Memory B cell (primary cell): Measurements from ENCODE around the gene DUSP2.

ENCODE experiments used
- ATAC-seq: fragments of 150-1000 bp; cut with Tn5 transposase; 2 replicates; pipeline ENCODE4 v1.10.0; 2021; ENCODE audit warnings: low read depth, mild to moderate bottlenecking, moderate library complexity
- DNase-seq, 2 donors: peaks; one replicate each; pipeline ENCODE4 v3.0.0; 2022; ENCODE audit warnings: low spot score in 2 of 2
- H3K27ac Mint-ChIP-seq: one replicate; pipeline ENCODE4 v1.8.0; 2022; ENCODE audit warnings: mild to moderate bottlenecking, moderate library complexity, mixed read lengths
- H3K27me3 Mint-ChIP-seq: one replicate; pipeline ENCODE4 v1.8.0; 2022; ENCODE audit warnings: mixed read lengths
- H3K36me3 Mint-ChIP-seq: one replicate; pipeline ENCODE4 v1.8.0; 2022; ENCODE audit warnings: mild to moderate bottlenecking, mixed read lengths
- H3K4me1 Mint-ChIP-seq: one replicate; pipeline ENCODE4 v1.8.0; 2022; ENCODE audit warnings: mixed read lengths
- H3K4me3 Mint-ChIP-seq: one replicate; pipeline ENCODE4 v1.8.0; 2022; ENCODE audit warnings: mild to moderate bottlenecking, moderate library complexity, mixed read lengths
- H3K9me3 Mint-ChIP-seq: one replicate; pipeline ENCODE4 v1.8.0; 2022; ENCODE audit warnings: mixed read lengths

DUSP2 gene

GRCh38 chr2:96122391-96122790 is 22.8 kb downstream of the DUSP2 start:
- peaks cover 11% of the 10 kb centered on the region for H3K36me3 Mint-ChIP-seq
- no peaks in the 10 kb centered on the region for H3K9me3 Mint-ChIP-seq
- DNase-seq (no peak), ATAC-seq (no peak)
- peaks cover 14% of the 10 kb centered on the region for H3K4me1 Mint-ChIP-seq
- H3K4me3 Mint-ChIP-seq = no peak overlapping the region
- H3K27ac Mint-ChIP-seq = no peak overlapping the region
- peaks cover 32% of the 10 kb centered on the region for H3K27me3 Mint-ChIP-seq

DNA sequence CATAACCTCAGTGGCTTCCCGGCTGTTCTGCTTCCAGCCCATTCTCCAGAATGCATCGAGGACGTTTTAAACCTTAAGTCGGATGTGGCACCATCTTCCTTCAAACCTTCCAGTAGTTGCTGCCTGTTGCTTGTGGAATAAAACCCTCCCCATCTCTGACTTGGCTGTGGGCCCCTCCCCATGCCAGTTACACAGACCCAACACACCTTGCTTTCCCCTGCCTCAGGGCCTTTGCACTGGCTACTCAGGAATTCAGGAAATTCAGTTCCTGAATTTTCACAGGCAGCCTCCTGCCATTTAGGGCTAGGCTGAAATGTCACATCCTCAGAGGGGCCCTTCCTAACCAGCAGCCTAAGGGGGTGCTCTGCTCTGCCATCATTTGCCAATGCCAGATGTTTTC is 23.8 kb downstream of the DUSP2 start:
- Mint-ChIP-seq H3K27me3 (peaks cover 32% of the 10 kb centered on the region), H3K36me3 (peaks cover 11% of the 10 kb centered on the region), H3K4me3 (no peak overlapping the region), H3K4me1 (peaks cover 17% of the 10 kb centered on the region), H3K27ac (no peak overlapping the region), H3K9me3 (no peaks in the 10 kb centered on the region)
- DNase-seq (no peak), ATAC-seq (no peak)

- DNase-seq = no peak
- H3K36me3 Mint-ChIP-seq = peaks cover 8% of the 10 kb centered on the region
- H3K27me3 Mint-ChIP-seq = peaks cover 33% of the 10 kb centered on the region
- H3K27ac Mint-ChIP-seq = no peak overlapping the region
- no peak overlapping the region for H3K4me3 Mint-ChIP-seq
- H3K4me1 Mint-ChIP-seq = peaks cover 17% of the 10 kb centered on the region
- no peaks in the 10 kb centered on the region for H3K9me3 Mint-ChIP-seq
- ATAC-seq = no peak
Observed at GRCh38 chr2:96120991-96121390, 24.2 kb downstream of the DUSP2 start.

DNA sequence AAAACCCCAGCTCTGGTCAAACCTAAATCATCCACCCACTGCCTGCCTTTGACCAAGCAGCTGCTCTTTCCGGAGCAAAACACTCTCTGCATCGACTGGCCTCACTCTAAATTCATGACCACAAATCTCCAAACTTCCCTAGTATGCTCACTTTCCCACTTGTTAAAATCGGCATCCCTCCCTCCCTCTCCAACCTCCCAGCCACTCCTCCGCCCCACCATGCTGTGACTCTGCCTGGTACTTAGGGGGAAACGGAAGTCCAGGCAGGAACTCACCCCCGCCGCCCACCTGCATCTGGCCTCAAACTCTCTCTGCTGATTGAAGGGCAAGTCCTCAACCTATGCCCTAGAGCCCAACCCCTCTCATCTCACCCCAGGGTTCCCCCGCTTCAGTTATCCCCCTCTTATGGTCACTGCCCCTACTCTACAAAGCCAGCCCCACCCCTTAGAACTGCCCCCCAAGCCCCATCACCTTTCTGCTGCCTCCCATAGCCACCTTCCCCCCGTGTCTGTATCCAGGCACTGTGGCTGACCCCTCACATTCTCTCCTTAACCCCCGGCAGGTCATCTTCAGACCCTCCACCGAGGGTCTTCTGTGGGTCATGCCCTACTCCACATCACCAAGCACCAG is 25.0 kb downstream of the DUSP2 start:
- H3K9me3 Mint-ChIP-seq = no peaks in the 10 kb centered on the region
- no peak for DNase-seq
- ATAC-seq = no peak
- H3K36me3 Mint-ChIP-seq = peaks cover 6% of the 10 kb centered on the region
- no peak overlapping the region for H3K4me3 Mint-ChIP-seq
- no peak overlapping the region for H3K27ac Mint-ChIP-seq
- H3K27me3 Mint-ChIP-seq = peaks cover 36% of the 10 kb centered on the region
- H3K4me1 Mint-ChIP-seq = peaks cover 20% of the 10 kb centered on the region

DNA sequence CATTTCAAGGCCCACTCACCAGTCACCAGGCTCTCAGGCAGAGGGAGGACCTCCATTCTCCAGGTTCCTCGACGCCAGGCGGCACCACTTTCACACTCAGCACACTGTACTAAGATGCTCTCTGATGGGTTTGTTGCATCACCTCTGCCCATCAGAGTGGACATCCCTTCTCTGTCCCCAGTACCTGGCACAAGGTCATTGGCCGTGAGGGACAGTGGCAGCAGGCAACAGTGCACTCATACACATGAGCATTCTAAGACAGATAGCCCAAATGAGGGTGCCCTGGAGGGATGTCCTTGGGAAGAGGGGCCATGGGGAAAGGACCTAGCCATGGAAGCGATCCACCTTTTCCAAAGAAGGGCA is 25.9 kb downstream of the DUSP2 start:
- ATAC-seq = no peak
- Mint-ChIP-seq H3K4me3 (no peak overlapping the region), H3K27me3 (peaks cover 30% of the 10 kb centered on the region)

GRCh38 chr2:96118698-96119388 is 26.4 kb downstream of the DUSP2 start:
- H3K27ac Mint-ChIP-seq = no peak overlapping the region
- ATAC-seq (no peak), DNase-seq (no peak)
- H3K27me3 Mint-ChIP-seq = peaks cover 30% of the 10 kb centered on the region
- H3K36me3 Mint-ChIP-seq = no peaks in the 10 kb centered on the region
- H3K4me3 Mint-ChIP-seq = peak overlapping the region; percentile 17
- peaks cover 20% of the 10 kb centered on the region for H3K4me1 Mint-ChIP-seq
- H3K9me3 Mint-ChIP-seq = no peaks in the 10 kb centered on the region

More for the DNA sequence above, 25.9 kb downstream of the DUSP2 start:
- H3K9me3 Mint-ChIP-seq = no peaks in the 10 kb centered on the region
- no peak for DNase-seq
- no peaks in the 10 kb centered on the region for H3K36me3 Mint-ChIP-seq
- H3K4me1 Mint-ChIP-seq = peaks cover 20% of the 10 kb centered on the region
- H3K27ac Mint-ChIP-seq = no peak overlapping the region

- no peaks in the 10 kb centered on the region for H3K36me3 Mint-ChIP-seq
- no peak for ATAC-seq
- H3K27ac Mint-ChIP-seq = peak overlapping the region; percentile 72
- peak overlapping the region; percentile 79 for H3K4me3 Mint-ChIP-seq
- peaks cover 30% of the 10 kb centered on the region for H3K27me3 Mint-ChIP-seq
- peaks cover 20% of the 10 kb centered on the region for H3K4me1 Mint-ChIP-seq
- no peaks in the 10 kb centered on the region for H3K9me3 Mint-ChIP-seq
- DNase-seq = no peak
Observed at GRCh38 chr2:96117701-96118588, 27.3 kb downstream of the DUSP2 start.

DNA sequence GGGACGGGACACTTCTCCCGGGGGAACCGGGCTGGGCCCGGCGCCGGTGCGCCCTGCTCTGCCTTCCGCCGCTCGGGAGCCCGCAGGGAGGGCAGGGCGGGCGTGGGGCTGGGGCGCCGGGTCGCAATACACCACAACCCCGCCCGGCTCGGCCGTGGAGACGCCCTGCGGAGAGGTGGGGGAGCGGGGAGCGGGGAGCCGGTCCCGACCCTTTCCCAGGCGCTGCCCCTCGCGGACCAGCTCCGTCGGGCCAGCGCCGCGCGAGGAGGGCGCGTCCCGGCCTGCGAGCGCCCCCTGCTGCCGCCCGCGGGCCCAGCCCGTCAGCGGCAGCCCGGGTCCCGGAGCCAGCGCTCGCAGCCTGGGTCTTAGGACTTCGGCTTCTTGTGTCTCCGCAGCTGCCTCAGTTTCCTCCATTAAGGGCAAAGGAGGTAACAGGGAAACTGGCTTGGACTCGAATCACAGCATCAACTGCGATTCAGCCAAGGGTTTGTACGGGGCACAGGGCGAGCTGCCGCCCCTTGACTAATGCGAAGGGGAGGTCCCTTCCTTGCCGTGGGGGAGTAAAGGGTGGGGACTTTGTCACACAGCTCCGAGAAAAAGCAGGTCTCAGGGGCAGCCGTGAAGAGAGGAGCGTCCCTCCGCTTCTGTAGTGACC is 28.2 kb downstream of the DUSP2 start:
- no peaks in the 10 kb centered on the region for H3K9me3 Mint-ChIP-seq
- peaks cover 26% of the 10 kb centered on the region for H3K27me3 Mint-ChIP-seq
- no peaks in the 10 kb centered on the region for H3K36me3 Mint-ChIP-seq
- H3K4me1 Mint-ChIP-seq = peaks cover 20% of the 10 kb centered on the region
- DNase-seq (peak; percentile 75 to 85), ATAC-seq (peak; percentile 80)
- H3K27ac Mint-ChIP-seq = no peak overlapping the region
- H3K4me3 Mint-ChIP-seq = peak overlapping the region; percentile 69

- peaks cover 25% of the 10 kb centered on the region for H3K27me3 Mint-ChIP-seq
- no peaks in the 10 kb centered on the region for H3K36me3 Mint-ChIP-seq
- peaks cover 20% of the 10 kb centered on the region for H3K4me1 Mint-ChIP-seq
- no peak within 1 kb of the TSS for H3K27ac Mint-ChIP-seq
- no peaks in the 10 kb centered on the region for H3K9me3 Mint-ChIP-seq
- ATAC-seq = peak; percentile 70
- DNase-seq = peak; percentile 44 to 48
- peak within 1 kb of the TSS; percentile 92 for H3K4me3 Mint-ChIP-seq
Observed at GRCh38 chr2:96116424-96116878, 28.8 kb downstream of the DUSP2 start, which contains the start of gene ADRA2B. Gene ADRA2B (minus strand): TSS chr2:96116571. CDS start chr2:96116149, 422 bp downstream.

DNA sequence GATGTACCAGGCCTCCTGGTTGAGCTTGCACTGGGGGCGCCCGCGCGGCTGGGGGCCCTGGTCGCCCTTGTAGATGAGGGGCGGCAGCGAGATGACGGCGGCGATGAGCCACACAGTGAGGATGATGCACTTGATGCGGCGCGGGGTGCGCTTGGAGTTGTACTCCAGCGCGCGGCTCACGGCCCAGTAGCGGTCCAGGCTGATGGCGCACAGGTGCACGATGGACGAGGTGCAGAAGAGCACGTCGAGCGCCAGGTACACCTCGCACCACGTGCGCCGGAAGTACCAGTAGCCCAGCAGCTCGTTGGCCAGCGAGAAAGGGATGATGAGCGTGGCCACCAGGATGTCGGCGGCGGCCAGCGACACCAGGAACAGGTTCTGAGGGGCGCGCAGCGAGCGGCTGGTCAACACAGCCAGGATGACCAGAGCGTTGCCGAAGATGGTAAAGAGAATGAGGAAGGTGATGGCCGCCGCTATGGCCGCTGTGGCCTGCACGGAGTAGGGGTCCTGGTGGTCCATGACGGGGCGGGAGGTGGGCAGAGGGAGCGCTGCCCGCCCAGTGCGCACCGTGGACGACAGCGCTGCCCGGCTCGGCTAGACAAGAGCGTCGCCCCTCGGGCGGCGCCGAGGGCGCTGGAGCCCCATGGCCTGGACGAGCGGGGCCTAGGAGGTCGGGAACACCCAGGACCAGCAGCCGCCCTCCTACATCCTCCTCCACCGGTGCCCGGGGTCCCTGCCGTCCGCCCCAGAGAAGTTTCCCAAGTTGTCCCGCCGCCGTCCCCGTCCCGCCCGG is 29.4 kb downstream of the DUSP2 start:
- Mint-ChIP-seq H3K4me3 (peak overlapping the region; percentile 92), H3K36me3 (no peaks in the 10 kb centered on the region), H3K4me1 (peaks cover 17% of the 10 kb centered on the region), H3K27me3 (peaks cover 19% of the 10 kb centered on the region), H3K27ac (no peak overlapping the region), H3K9me3 (no peaks in the 10 kb centered on the region)
- DNase-seq (no peak), ATAC-seq (no peak)

- peak overlapping the region; percentile 92 for H3K4me3 Mint-ChIP-seq
- DNase-seq = no peak
- H3K36me3 Mint-ChIP-seq = no peaks in the 10 kb centered on the region
- no peaks in the 10 kb centered on the region for H3K9me3 Mint-ChIP-seq
- ATAC-seq = no peak
- no peak overlapping the region for H3K27ac Mint-ChIP-seq
- H3K4me1 Mint-ChIP-seq = peaks cover 11% of the 10 kb centered on the region
- H3K27me3 Mint-ChIP-seq = peaks cover 13% of the 10 kb centered on the region
Observed at GRCh38 chr2:96114903-96115581, 30.2 kb downstream of the DUSP2 start.

DNA sequence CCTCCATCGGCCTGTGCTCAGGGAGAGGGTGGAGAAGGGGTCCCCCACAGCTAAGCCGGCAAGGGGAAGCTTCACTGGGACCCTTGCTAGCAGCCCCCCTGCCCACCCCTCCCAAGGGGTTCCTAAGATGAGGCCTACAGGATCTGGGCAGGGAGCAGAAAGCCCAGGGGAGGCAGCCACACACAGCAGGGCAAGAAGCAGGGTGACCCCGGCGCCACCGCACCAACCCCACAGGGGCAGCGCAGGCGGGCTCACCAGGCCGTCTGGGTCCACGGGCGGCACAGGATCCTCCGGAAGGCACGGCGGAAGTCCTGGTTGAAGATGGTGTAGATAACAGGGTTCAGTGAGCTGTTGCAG is 30.7 kb downstream of the DUSP2 start:
- DNase-seq (no peak), ATAC-seq (no peak)
- Mint-ChIP-seq H3K36me3 (no peaks in the 10 kb centered on the region), H3K27me3 (peaks cover 11% of the 10 kb centered on the region), H3K27ac (no peak overlapping the region), H3K4me3 (no peak overlapping the region), H3K4me1 (peaks cover 9% of the 10 kb centered on the region), H3K9me3 (no peaks in the 10 kb centered on the region)

- H3K36me3 Mint-ChIP-seq = no peaks in the 10 kb centered on the region
- H3K4me3 Mint-ChIP-seq = no peak overlapping the region
- ATAC-seq (no peak), DNase-seq (no peak)
- H3K4me1 Mint-ChIP-seq = peaks cover 9% of the 10 kb centered on the region
- peaks cover 9% of the 10 kb centered on the region for H3K27me3 Mint-ChIP-seq
- no peak overlapping the region for H3K27ac Mint-ChIP-seq
- no peaks in the 10 kb centered on the region for H3K9me3 Mint-ChIP-seq
Observed at GRCh38 chr2:96113951-96114350, 31.3 kb downstream of the DUSP2 start.
